ENCODE measurements around the gene CTU1.

CTU1 gene

DNA sequence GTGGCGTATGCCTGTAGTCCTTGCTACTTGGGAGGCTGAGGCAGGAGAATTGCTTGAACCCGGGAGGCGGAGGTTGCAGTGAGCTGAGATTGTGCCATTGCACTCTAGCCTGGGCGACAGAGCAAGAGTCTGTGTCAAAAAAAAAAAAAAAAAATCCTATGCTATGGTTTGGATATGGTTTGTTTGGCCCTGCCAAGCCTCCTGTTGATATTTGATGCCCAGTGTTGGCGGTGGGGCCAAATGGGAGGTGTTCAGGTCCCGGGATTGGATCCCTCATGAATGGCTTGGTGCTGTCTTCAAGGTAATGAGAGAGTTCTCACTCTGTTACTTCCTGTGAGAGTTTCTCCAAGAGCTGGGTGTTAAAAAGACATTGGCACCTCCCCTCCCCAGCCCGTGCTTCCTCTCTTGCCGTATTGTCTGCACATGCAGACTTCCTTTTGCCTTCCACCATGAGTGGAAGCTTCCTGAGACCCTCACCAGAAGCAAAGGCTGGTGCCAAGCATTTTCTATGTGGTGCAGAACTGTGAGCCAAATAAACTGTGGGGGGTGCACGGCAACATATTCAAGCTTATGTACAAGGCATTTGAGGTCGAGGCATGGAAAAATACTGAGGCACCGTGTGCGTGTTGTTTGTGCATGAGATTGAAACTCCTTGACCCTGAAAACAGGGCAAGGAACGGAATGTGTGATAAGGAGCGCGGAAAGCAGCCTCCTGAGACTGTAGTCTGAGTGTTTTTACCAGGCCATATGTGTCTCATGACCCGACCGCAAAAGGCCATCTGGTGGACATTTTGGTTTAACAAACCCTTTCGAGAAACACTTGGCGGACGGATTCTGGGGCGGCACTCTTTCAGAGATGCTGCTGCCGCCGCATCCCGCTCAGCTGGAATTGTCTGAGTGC, 23.8 kb upstream of the CTU1 start:
- DNase-seq: no peak

- no peak for DNase-seq
These were observed 21.5 kb upstream of the CTU1 start for GRCh38 chr19:51129716-51130115.

- DNase-seq: no peak
These were observed 20.0 kb upstream of the CTU1 start for GRCh38 chr19:51128227-51128626.

- peak; percentile 77 for DNase-seq
These were observed 19.5 kb upstream of the CTU1 start for GRCh38 chr19:51127755-51128154.

GRCh38 chr19:51127032-51127431, 18.8 kb upstream of the CTU1 start:
- DNase-seq: no peak

DNA sequence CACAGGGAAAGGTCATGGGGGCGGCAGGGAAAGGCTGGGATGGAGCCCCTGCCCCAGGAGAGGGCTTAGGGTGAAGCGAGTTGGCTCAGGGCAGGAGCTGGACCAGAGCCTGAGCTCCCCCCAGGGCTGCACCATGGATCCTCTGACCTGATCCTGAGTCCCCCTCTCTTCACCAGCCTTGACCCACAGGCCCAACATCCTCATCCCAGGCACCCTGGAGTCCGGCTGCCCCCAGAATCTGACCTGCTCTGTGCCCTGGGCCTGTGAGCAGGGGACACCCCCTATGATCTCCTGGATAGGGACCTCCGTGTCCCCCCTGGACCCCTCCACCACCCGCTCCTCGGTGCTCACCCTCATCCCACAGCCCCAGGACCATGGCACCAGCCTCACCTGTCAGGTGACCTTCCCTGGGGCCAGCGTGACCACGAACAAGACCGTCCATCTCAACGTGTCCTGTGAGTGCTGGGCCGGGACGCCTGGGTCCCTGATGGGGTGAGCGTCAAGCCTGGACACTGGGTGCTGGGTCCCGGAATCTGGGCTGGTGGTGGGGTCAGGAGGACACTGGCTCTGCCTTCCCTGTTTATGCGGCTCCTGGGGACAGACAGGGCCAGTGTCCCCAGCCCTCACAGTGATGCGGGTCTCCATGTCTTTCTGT, 17.3 kb upstream of the CTU1 start:
- no peak for DNase-seq

DNA sequence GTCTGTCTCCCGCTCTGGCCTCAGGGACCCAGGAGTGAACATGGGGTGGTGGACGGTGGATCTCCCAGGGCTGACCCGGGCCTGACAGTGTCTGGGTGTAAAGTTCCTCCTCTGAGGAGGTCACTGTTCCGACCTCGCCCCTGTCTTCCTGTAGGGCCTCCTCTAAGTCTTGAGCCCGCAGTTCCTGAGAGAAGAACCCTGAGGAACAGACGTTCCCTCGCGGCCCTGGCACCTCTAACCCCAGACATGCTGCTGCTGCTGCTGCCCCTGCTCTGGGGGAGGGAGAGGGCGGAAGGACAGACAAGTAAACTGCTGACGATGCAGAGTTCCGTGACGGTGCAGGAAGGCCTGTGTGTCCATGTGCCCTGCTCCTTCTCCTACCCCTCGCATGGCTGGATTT, 16.5 kb upstream of the CTU1 start, which contains the start of gene SIGLEC9:
TSS of gene SIGLEC9 (plus strand) at position 178 of the 400 bp plus-strand sequence. CDS start at position 247, 69 bp downstream.
- DNase-seq: peak; percentile 60

DNA sequence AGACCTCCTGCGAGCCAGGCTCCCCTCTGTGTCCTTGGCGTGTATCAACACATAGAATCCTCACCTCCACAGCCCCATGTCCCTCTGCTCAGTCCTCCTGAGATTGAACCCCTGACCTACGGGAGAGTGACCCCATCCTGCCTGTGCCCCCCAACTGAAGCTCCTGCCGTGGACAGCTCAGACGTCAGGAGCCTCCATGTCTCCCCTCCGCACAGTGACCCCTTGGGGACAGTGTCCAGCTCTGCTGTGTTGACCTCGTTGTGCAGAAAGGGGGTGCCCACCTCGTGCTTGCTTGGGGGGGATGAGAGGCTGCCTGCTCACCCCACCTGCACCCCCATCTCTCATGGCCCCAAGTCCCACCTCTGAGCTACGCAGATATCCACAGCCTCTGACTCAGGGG, 16.0 kb upstream of the CTU1 start:
- no peak for DNase-seq

- DNase-seq: no peak
These were observed 15.6 kb upstream of the CTU1 start for GRCh38 chr19:51123802-51124201.

DNA sequence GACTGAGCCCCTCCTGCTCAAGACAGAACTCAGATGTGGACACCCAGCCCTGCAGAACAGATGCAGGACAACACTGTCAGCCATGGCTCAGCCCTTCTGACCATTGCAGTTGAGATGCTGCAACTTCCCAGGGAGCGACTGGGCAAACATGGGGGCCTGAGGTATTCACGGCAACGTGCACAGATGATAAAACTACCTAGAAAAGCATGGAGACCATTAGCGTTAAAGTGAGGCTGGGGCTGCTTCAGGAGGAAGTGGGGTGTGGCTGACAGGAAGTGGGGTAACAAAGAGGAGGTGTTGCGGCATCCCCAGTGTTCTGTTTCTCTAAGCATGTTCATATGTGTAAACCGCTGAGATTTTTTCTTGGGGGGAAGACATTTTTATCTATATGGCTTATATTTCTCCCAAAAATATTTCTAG, 15.2 kb upstream of the CTU1 start:
- DNase-seq: peak; percentile 68

- DNase-seq: peak; percentile 53
These were observed 14.1 kb upstream of the CTU1 start for GRCh38 chr19:51122112-51122981.

- peak; percentile 40 for DNase-seq
These were observed 13.0 kb upstream of the CTU1 start for GRCh38 chr19:51121257-51121656.

DNA sequence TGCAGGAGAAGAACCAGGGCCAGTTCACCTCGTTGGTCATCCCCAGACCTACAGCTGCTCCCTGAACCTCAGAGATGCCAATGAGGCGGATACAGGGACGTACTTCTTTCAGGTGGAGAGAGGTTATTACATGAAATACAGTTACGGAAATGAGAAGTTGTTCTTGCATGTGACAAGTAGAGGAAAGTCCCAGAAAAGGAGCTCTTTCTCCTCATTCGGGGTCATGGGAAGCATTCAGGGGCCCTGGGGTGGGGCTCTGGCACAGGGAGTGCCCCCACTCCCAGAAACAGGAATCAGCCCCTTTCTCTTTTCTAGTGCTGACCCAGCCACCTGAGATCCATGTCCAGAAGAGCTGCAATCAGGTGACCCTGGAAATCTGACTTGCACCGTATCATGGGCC, 12.0 kb upstream of the CTU1 start:
- no peak for DNase-seq

GRCh38 chr19:51119611-51120010, 11.4 kb upstream of the CTU1 start:
- DNase-seq: no peak

GRCh38 chr19:51119101-51119500, 10.9 kb upstream of the CTU1 start:
- DNase-seq: no peak

GRCh38 chr19:51116736-51117286, 8.6 kb upstream of the CTU1 start:
- no peak for DNase-seq

DNA sequence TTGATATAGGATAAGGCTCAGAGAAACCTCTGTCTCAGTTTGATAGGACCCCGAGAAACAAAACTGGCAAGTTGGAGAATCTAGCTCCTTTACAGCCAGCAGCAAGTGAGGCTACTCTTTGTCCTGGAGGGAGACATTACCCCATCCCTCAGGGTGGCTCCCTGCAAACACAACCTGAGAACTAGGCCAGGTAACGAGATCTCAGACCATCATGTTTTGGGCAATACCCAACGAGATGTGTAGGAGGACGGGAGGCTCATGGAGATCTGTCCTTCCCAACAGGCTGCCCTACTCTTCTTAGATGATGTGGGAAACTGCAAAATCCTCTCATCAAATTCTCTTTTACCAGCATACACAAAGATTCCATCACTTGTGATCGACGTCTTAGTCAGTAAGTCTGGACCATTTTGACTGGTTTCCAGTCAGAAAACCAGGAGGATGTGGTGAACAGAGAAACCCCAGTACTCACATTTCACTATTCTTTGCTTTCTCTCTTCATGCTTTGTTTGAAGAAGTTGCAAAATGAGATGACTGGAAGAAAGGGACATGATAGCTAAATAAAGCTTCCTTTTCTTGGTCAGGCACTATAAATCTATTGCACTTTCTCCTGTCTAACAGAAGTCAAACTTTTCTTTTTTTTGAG, 6.0 kb upstream of the CTU1 start:
- no peak for DNase-seq

- DNase-seq: no peak
These were observed 3.4 kb upstream of the CTU1 start for GRCh38 chr19:51111606-51112005.

DNA sequence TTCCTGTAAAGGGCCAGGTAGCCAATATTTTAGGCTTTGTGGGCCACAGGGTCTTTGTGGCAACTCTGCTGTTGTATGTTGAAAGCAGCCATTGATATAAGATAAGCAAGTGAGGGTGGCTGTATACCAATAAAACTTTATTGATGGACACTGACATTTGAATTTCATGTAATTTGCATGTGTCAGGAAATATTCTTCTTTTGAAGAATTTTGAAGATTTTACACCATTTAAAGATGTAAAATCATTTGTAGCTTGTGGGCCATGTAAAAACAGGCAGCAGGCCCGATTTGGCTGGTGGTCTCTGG, 2.4 kb upstream of the CTU1 start:
- DNase-seq: no peak

- no peak for DNase-seq
These were observed 567 bp upstream of the CTU1 start for GRCh38 chr19:51108805-51109146.

DNA sequence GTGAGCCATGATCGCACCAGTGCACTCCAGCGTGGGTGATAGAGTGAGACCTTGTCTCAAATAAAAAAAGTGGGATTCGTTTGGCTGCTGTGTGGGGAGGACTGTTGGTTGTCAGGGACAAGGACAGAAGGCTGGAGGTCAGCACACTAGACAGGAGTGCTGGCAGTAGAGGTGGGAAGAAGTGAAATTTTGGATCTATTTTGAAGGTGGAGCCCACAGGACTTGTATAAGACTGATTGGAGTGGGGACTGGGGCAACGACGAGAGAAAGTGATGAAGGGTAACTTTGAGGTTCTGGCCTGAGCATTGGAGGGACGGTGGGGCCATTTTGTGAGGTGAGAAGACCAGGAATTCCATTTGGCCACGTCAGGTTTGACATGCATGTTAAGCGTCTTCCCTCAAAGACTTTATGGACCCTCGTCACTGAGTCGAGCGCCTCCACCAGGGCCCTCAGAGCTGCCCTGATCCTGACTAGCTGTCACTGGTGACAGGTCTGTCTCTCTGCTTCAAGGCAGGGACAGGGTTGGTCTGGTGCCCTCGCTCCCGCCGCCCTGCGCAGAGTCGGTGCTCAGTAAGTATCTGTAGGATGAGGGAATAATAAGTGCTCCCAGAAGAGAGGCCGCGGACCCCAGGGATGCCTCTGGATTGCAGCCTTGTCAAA, 673 bp downstream of the CTU1 start:
- no peak for DNase-seq

GRCh38 chr19:51103926-51104341, 4.3 kb downstream of the CTU1 start:
- no peak for DNase-seq

All from CD4-positive, alpha-beta T cell treated with Interleukin-15 for 1 hour (primary cell).